Right ventricle myocardium inferior (tissue), 1 donor: Measurements from ENCODE around the gene RPP14. TPM values are rescaled to one million over a fixed set of nuclear protein-coding genes. Genes with fewer than 3 reads are reported as not detected.
"Not testable (repeated sequence)": the region's sequence is repeated elsewhere in the genome, so short reads cannot be mapped to it uniquely, and the experiment has no call there.

ENCODE experiments used
- ATAC-seq: fragments of 200-7000 bp; cut with Tn5 transposase; one replicate; pipeline ENCODE4 v1.9.1; 2020; ENCODE audit warnings: mild to moderate bottlenecking, moderate library complexity
- DNase-seq: peaks from one replicate; pipeline ENCODE4 v3.0.0; 2021; ENCODE audit errors: missing footprints
- intact Hi-C: fragments of 100-400 bp; cut with DNase I; formaldehyde crosslinking; loops from one replicate; pipeline ENCODE4 v1.11.0; 2022
- total RNA-seq: library from RNA; stranded (reverse); fragmentation: NEBNext Ultra II Directional; extraction: Animal tissue kit (Norgen Biotek cat#: 25700); gene quantifications from one replicate; pipeline ENCODE4 v1.2.1, GENCODE V29; 2021
- donor health status: DM: no; HTN: yes; CAD: no; lungs with severe emphysema.

RPP14 gene
- total RNA-seq, 1 donor from 2014 or later = 23.2 TPM

- intact Hi-C loops, ATAC-seq, DNase-seq: not testable (repeated sequence)
Observed at GRCh38 chr3:58288964-58289613, 17.0 kb upstream of the RPP14 start.

GRCh38 chr3:58290446-58290845 is 15.6 kb upstream of the RPP14 start:
- ATAC-seq, DNase-seq, intact Hi-C loops: not testable (repeated sequence)

GRCh38 chr3:58291671-58292338 is 14.2 kb upstream of the RPP14 start:
- ATAC-seq (no peak), DNase-seq (no peak)
- intact Hi-C loops = no loop called here

GRCh38 chr3:58292866-58293265 is 13.2 kb upstream of the RPP14 start:
- intact Hi-C loops = no loop called here
- ATAC-seq (no peak), DNase-seq (no peak)

GRCh38 chr3:58293516-58293915 is 12.5 kb upstream of the RPP14 start:
- intact Hi-C loops = no loop called here
- DNase-seq (no peak), ATAC-seq (no peak)

- no peak for DNase-seq
- intact Hi-C loops = loop anchor here (5.0 kb wide), 1 partner anchor 59 kb away; the partner anchor contains the start of gene ABHD6
- ATAC-seq = no peak
Observed at GRCh38 chr3:58296269-58296668, 9.8 kb upstream of the RPP14 start.

- ATAC-seq (no peak), DNase-seq (no peak)
- intact Hi-C loops = loop anchor here (5.0 kb wide), 1 partner anchor 60 kb away; the partner anchor contains the start of gene ABHD6
Observed at GRCh38 chr3:58296843-58297242, 9.2 kb upstream of the RPP14 start.

- DNase-seq = no peak
- ATAC-seq = no peak
- intact Hi-C loops = loop anchor here (5.0 kb wide), 1 partner anchor 61 kb away; the partner anchor contains the start of gene ABHD6
Observed at GRCh38 chr3:58298190-58298589, 7.9 kb upstream of the RPP14 start.

GRCh38 chr3:58299075-58299474 is 7.0 kb upstream of the RPP14 start:
- no peak for ATAC-seq
- intact Hi-C loops = loop anchor here (5.0 kb wide), 1 partner anchor 62 kb away; the partner anchor contains the start of gene ABHD6
- no peak for DNase-seq

GRCh38 chr3:58299839-58300516 is 6.1 kb upstream of the RPP14 start:
- ATAC-seq = no peak
- DNase-seq = no peak
- intact Hi-C loops = loop anchor here (1.0 to 5.0 kb wide), 2 partner anchors 63 to 113 kb away; partner anchors contain the start of gene ABHD6

- ATAC-seq (no peak), DNase-seq (no peak)
- intact Hi-C loops = loop anchor here (5.0 kb wide), 3 partner anchors 185 to 320 kb away; partner anchors contain the start of gene KCTD6
Observed at GRCh38 chr3:58307639-58308215, 1.7 kb downstream of the RPP14 start.

- intact Hi-C loops = loop anchor here (5.0 kb wide), 3 partner anchors 184 to 319 kb away; partner anchors contain the start of gene KCTD6
Observed at GRCh38 chr3:58308728-58309127, 2.7 kb downstream of the RPP14 start.

GRCh38 chr3:58317811-58318210 is 11.8 kb downstream of the RPP14 start:
- DNase-seq = no peak
- intact Hi-C loops = no loop called here
- ATAC-seq = no peak

More at GRCh38 chr3:58308728-58309127, 2.7 kb downstream of the RPP14 start:
- ATAC-seq (no peak), DNase-seq (no peak)

GRCh38 chr3:58321791-58322190 is 15.7 kb downstream of the RPP14 start:
- no peak for ATAC-seq
- DNase-seq = no peak

GRCh38 chr3:58322793-58323192 is 16.7 kb downstream of the RPP14 start:
- no peak for ATAC-seq
- intact Hi-C loops = loop anchor here (5.0 kb wide), 2 partner anchors 210 to 310 kb away; no protein-coding TSS in a partner anchor

More at GRCh38 chr3:58321791-58322190, 15.7 kb downstream of the RPP14 start:
- intact Hi-C loops = loop anchor here (1.0 to 5.0 kb wide), 3 partner anchors 93 to 311 kb away; no protein-coding TSS in a partner anchor

GRCh38 chr3:58323529-58324390 is 17.7 kb downstream of the RPP14 start:
- DNase-seq (no peak), ATAC-seq (no peak)
- intact Hi-C loops = loop anchor here (5.0 kb wide), 2 partner anchors 209 to 309 kb away; no protein-coding TSS in a partner anchor

More at GRCh38 chr3:58322793-58323192, 16.7 kb downstream of the RPP14 start:
- DNase-seq = no peak
